Fibroblast of villous mesenchyme (primary cell): Measurements from ENCODE around the gene MIS18BP1. TPM values are rescaled to one million over a fixed set of nuclear protein-coding genes. Genes with fewer than 3 reads are reported as not detected.
"Not testable (repeated sequence)": the region's sequence is repeated elsewhere in the genome, so short reads cannot be mapped to it uniquely, and the experiment has no call there.

Source experiments
- DNase-seq: peaks from one replicate; pipeline ENCODE4 v3.0.0-alpha.2; 2010; ENCODE audit warnings: low read depth
- H3K4me3 ChIP-seq: 2 replicates; pipeline ENCODE4 v1.5.1; 2011; ENCODE audit warnings: low read depth, mild to moderate bottlenecking, low read length
- CTCF ChIP-seq: IDR thresholded peaks from 2 replicates; pipeline ENCODE4 v1.5.1; 2012; ENCODE audit warnings: low read depth, mild to moderate bottlenecking, low read length; ENCODE audit not compliant: insufficient read depth
- total RNA-seq: library from RNA; depleted of rRNA; stranded (reverse); fragments of >200 nt; gene quantifications from 2 replicates; pipeline ENCODE4 v1.2.3, GENCODE V29; 2012

Gene MIS18BP1
- total RNA-seq, 1 donor, result 40.6 TPM

- no peak overlapping the region for H3K4me3 ChIP-seq
- no peak for TF ChIP-seq CTCF
- DNase-seq, result no peak
Measured at GRCh38 chr14:45246691-45247090, 6.3 kb downstream of the MIS18BP1 start.

GRCh38 chr14:45246151-45246550, 6.9 kb downstream of the MIS18BP1 start:
- no peak overlapping the region for H3K4me3 ChIP-seq
- no peak for TF ChIP-seq CTCF
- DNase-seq, result no peak

- no peak for TF ChIP-seq CTCF
- H3K4me3 ChIP-seq, result peak overlapping the region; percentile 26
- no peak for DNase-seq
Measured at GRCh38 chr14:45242706-45243105, 10.3 kb downstream of the MIS18BP1 start.

GRCh38 chr14:45238988-45239387, 14.0 kb downstream of the MIS18BP1 start:
- no peak overlapping the region for H3K4me3 ChIP-seq
- DNase-seq, result no peak
- no peak for TF ChIP-seq CTCF

- no peak for TF ChIP-seq CTCF
- DNase-seq, result no peak
- no peak overlapping the region for H3K4me3 ChIP-seq
Measured at GRCh38 chr14:45227566-45227965, 25.4 kb downstream of the MIS18BP1 start.

DNA sequence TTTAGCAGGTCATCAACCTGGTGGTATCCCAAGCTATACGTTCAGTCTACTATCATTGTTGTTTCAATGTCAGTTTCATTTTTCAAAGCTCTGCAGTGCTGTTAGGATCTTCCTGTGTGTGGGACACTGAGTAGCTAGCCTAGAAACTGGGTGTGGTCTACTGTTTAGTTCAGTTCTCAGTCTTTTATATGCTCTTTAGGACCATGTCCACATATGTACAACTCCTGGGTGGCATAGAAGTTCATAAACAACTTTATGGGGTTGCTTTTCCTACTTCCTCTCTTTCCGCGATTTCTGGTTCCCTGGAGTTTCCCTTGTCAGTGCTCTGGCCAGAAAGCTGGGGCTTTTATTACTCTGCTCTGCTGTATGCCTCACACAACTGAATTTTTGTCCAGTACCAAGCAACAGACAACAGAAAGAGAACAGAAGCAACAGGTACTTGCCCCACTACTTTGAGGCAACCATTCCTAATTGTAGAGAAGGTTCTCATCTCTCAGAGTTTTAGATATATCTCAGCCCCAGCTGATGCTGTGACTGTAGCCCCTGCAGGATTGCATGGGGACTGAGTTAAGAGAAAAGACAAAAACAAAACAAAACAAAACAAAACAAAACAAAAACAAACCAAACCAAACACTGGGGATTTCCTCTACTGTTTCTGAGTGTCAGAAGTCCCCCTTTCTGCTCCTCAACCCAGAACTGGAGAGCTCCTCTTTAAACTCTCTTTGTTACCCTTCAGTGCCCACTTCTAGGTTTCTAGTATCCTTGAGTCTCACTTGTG, 30.3 kb downstream of the MIS18BP1 start:
- no peak for TF ChIP-seq CTCF

GRCh38 chr14:45214341-45214740, 38.7 kb downstream of the MIS18BP1 start:
- not testable (repeated sequence) for H3K4me3 ChIP-seq, DNase-seq

More for the DNA sequence above, 30.3 kb downstream of the MIS18BP1 start:
- DNase-seq, result no peak
- no peak overlapping the region for H3K4me3 ChIP-seq

DNA sequence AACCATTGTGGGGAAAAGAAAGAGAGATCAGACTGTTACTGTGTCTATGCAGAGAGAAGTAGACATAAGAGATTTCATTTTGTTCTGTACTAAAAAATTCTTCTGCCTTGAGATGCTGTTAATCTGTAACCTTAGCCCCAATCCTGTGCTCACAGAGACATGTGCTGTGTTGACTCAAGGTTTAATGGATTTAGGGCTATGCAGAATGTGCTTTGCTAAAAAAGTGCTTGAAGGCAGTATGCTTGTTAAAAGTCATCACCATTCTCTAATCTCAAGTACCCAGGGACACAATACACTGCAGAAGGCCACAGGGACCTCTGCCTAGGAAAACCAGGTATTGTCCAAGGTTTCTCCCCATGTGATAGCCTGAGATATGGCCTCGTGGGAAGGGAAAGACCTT, 39.3 kb downstream of the MIS18BP1 start:
- not testable (repeated sequence) for DNase-seq, H3K4me3 ChIP-seq
